ENCODE measurements around the gene VTN.

VTN gene

DNA sequence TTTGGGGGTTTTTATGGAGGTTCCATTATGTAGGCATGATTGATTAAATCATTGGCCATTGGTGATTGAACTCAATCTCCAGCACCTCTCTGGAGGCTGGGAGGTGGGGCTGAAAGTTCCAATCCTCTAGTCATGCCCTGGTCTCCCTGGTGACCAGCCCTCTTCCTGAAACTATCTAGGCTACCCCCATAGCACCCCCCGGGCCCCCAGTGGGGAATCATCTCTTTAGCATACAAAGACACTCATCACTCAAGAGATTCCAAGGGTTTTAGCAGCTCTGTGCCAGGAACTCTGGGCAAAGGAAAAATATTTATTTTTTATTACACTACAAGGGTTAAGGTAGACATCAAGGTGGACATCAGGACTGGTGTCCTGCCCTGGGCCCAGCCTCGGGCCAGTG, 25.3 kb upstream of the VTN start:
- DNase-seq = no peak

DNA sequence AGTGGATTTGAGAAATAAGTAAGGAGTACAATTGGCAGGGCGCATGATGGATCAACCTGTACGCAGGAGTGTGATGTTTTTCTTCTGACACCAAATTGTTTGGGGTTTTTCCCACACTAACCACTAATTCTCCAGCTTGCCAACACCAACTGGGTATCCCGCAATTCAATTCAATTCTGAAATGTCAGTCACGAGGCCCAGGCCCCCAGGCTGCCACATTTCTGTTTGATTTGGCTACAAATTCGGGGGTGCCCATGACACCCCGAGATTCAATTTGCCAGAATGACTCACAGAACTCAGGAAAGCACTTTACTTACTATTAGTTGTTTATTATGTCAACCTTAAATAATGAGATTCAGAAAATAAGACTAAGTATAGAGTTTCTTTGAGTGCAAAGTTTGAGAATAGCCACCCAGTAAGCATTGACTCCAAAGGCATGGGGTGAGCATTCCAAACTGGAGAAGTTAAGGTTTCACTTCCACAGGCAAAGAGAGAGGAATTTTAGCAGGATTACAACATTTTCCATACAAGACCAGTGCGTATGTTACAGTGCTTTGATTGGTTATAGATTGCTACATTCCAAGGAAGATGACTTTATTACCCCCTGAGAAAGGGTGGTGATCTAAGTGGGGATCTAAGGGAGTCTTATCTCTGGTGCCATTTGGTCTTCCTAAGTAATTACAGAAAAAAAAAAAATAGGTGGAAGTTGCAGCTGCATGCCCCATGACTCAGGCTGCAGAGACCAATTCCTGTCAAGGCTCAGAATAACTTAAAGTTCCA, 24.4 kb upstream of the VTN start:
- peak; percentile 32 for DNase-seq

DNA sequence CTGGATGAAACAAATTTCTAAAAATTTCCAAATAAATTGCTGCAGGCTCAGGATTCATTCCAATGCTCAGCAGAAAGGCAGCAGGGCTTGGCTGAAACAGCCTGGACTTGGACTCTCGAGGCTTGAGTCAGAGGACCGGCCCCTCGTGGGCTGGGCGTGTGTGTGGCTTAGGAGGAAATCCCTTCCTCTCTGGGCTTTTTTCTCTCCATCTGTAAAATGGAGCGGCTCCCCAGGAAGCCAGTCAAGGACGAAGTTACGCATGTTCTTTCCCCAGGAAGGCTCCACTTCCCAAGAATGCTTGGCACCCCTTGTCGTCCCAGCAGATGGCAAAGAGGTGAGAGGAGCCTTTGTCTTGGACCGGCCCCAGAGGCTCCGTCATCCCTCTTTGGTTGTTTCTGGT, 22.4 kb upstream of the VTN start:
- DNase-seq = no peak

DNA sequence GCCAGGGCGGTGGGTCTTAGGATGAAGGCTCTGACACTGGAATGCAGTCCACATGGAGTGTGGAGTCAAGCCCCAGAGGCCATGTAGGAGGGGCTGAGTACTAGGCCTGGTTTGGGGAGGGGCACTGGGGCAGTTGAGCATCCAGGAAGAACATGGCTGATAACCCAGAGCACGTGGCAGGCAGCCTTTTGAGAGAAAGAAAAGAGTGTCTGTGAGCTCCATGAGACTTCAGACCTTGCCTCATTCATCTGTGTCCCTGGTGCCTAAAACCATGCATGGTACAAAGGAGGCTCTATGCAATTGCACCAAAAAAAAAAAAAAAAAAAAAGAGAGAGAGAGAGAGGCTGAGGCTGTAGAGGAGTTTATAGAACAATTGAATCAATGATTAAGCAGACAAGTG, 21.3 kb upstream of the VTN start:
- DNase-seq = no peak

DNA sequence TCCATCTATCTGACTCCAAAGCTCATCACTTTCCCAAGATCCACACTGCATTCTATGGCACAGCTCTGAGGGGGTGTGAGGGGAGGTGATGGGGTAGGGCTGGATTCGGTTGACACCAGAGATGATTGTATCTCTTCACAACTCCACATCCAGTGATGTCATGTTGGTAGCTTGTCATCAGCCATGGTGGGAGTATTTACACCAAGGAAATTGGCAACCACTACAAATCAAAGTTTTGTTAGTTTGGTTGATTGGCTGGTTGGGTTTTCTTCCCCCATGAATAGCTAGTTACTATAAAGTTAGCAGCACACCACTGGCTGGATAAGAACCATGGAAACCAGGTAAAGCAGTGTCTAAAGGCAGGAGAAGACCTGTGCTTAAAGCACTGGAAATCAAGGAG, 20.9 kb upstream of the VTN start:
- no peak for DNase-seq

DNA sequence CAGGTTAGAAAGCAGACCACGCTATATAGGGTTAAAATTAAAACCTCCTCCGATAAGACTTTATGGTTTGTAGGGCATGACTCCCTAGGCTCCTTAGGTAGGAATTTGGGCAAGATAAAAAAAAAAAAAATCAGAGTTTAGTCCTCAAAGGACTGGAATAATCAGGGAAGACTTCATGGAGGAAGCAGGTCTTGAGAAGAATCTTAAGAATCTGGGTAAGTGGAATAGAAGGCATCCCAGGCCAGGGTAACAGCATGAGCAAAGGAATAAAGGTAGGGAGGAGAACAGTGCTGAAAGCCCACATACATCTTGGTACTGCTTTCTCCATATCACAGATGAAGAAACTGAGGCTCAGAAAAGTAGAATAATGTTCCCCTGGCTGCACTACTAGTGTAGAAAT, 20.5 kb upstream of the VTN start:
- DNase-seq = no peak

DNA sequence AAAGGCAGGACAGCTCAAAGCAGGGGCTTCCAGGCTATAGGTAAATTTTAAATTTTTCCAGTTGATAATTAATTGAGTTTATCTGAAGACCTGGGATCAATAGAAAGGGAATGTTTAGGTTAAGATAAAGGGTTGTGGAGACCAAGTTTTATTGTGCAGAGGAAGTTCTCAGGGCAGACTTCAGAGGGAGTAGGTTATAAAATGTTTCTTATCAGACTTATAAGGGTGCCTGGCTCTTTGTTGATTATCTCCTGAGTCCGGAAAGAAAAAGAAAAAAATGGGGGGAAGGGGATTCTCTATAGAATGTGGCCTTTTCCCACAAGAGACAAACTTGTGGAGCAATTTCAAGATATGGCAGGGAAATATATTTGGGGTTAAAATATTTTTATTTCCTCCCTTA, 20.0 kb upstream of the VTN start:
- no peak for DNase-seq

DNA sequence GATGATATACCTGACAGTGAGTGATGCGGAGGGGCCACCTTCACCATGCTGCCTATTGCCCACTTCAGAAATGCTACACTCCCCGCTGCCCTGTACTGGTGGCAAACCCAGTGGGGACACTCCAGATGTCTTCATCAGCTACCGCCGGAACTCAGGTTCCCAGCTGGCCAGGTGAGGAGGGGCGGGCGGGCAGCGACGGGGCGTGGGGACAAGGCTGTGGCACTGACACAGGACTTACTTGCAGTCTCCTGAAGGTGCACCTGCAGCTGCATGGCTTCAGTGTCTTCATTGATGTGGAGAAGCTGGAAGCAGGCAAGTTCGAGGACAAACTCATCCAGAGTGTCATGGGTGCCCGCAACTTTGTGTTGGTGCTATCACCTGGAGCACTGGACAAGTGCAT, 18.0 kb upstream of the VTN start:
- DNase-seq = no peak

DNA sequence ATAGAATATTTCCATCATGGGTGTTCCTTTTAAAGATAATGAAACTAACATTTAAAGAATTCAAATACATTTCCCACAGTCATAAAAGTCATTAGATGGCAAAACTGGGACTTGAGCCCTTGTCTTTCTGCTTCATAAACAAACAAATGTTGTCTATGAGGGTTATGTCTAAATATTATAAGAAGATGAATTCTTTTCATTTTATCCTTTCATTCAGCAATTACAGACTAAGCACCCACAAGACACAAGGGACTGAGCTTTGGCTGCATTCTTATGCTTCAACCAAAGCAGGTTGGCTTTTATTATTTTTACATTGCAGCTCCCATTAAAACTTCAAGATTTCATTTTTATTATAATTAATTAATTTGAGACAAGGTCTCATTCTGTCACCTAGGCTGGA, 16.3 kb upstream of the VTN start:
- no peak for DNase-seq

DNA sequence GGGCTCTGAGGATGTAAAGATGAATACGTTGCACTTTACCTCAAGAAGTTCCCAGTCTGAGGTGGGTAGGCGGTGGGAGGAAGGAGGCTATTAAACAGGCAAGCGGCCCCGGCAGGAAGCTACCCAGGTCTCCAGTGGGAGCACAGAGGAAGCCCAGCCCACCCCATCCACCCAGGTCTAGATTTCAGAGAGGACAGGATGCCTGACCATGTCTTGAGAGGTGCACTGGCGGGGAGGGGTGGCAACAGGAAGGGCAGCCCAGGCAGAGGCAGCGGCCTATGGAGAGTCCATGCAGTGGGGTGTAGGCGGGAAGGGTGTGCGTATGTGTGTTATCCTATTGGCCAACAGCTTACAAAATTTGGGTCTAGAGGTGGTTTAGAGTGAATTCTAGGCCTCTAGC, 15.3 kb upstream of the VTN start:
- no peak for DNase-seq

DNA sequence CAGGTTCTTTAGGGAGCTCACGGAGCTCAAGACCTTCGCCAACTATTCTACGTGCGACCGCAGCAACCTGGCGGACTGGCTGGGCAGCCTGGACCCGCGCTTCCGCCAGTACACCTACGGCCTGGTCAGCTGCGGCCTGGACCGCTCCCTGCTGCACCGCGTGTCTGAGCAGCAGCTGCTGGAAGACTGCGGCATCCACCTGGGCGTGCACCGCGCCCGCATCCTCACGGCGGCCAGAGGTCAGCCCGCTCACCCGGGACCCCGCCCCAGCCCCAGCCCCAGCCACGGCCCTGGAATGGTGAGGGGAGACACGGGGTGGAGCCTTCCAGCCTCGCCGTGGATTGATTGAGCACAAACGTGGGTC, 14.9 kb upstream of the VTN start:
- DNase-seq = no peak

DNA sequence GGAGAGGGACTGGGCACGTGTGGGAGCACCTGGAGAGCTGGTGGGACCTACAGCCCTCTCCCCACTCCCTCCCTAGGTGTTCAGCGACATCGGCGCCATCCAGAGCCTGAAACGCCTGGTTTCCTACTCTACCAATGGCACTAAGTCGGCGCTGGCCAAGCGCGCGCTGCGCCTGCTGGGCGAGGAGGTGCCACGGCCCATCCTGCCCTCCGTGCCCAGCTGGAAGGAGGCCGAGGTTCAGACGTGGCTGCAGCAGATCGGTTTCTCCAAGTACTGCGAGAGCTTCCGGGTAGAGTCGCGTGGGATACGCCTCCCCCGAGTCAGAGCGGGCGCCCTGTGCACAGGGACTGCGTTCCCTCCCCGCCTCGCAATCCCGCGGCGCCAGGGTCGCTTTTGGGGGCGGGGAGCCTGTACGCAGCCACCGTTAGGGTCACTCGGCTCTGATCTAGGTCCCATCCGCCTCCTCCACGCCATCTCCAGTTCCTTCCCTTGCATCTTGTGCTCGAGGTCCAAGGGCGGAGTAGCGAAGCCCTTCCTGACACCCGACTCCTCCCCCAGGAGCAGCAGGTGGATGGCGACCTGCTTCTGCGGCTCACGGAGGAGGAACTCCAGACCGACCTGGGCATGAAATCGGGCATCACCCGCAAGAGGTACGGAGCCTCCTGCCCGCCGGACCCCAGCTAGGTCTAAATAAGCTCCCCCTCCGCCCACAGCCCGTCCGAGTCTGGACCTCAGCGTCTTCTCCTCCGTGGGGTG, 14.4 kb upstream of the VTN start:
- DNase-seq = no peak

DNA sequence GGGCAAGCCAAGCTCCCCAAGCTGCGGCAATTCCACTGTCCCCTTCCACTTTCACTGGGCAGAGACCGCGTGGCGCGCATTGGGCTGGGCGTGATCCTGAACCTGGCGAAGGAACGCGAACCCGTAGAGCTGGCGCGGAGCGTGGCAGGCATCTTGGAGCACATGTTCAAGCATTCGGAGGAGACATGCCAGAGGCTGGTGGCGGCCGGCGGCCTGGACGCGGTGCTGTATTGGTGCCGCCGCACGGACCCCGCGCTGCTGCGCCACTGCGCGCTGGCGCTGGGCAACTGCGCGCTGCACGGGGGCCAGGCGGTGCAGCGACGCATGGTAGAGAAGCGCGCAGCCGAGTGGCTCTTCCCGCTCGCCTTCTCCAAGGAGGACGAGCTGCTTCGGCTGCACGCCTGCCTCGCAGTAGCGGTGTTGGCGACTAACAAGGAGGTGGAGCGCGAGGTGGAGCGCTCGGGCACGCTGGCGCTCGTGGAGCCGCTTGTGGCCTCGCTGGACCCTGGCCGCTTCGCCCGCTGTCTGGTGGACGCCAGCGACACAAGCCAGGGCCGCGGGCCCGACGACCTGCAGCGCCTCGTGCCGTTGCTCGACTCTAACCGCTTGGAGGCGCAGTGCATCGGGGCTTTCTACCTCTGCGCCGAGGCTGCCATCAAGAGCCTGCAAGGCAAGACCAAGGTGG, 11.2 kb upstream of the VTN start:
- no peak for DNase-seq

DNA sequence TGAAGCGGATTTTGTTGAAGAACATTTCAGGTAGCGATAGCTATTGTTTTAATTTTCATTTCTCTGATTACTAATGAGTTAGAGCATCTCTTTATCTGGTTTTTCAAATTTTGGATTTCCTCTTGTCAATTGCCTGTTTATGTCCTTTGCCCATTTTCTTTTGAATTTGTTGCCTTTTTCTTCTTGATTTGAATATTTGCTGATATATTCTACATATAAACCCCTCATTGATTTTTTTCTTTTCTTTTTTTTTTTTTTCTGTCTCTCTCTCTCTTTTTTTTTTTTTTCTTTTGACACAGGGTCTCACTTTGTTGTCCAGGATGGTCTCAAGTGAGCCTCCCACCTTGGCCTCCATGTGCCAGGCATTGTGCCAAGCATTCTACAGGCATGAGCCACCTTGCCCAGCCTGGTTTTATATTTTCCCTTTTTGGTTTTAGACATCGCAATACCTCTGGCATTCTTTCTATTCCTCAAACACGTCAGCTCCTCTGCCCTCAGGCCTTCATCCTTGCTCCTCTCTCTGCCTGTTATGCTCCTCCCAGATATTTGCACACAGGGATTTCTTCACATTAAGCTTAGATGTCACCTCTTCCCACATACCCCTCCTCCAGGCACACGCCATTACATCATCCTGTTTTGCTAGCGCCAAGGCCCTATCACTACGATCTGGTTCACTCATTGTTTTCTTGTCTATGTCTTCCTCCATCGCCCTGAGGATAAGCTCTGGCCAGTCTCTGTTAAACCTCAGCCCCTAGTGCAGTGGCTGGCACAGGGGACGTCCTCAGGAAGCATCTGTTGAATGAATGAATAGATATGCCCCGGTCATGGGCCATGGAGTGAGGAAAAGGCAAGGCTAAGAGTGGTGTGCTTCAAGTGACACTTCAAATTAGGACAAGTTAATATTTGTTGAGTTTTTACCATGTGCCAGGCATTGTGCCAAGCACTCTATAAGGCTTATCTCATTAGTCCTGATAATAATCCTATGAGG, 10.0 kb upstream of the VTN start:
- peak; percentile 19 for DNase-seq

DNA sequence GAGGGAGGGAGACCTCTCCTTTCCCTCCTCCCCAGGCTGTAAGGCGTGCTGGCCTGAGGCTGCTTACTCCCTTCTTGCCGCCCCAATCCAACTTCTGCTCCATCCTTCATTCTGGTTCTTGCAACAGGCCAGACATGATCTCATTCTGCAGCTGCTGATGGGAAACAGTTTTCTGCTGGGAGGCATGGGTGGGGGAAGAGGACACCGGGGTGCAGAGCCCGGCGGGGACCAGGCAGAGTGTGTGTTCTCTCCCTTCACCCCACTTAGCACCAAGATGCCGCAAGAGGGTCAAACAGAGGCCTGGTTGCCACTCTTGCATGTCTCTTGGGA, 2.8 kb upstream of the VTN start:
- DNase-seq = no peak

DNA sequence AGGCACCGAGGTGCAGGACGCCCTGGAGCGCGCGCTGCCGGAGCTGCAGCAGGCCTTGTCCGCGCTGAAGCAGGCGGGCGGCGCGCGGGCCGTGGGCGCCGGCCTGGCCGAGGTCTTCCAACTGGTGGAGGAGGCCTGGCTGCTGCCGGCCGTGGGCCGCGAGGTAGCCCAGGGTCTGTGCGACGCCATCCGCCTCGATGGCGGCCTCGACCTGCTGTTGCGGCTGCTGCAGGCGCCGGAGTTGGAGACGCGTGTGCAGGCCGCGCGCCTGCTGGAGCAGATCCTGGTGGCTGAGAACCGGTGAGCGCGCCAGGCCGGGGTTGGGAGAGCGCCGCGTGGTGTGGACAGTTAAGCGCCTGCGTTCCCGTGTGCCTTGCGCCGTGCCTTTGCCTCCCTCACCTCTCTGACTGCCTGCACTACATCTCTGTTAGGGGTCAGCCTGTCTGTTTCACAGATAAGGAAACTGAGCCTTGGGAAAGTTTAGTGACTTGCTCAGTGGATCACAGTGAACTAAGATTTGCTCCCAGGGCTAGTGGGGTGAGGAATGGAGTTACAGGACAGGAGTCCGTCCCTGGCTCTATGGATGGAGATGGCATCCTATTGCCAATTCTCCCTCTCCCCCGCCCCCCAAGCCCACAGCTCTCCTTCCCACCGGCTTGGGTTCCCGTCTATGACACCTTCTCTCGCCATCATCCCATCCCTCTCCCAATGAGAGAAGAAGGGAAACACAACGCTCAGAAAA, 2.3 kb upstream of the VTN start:
- peak; percentile 16 for DNase-seq

DNA sequence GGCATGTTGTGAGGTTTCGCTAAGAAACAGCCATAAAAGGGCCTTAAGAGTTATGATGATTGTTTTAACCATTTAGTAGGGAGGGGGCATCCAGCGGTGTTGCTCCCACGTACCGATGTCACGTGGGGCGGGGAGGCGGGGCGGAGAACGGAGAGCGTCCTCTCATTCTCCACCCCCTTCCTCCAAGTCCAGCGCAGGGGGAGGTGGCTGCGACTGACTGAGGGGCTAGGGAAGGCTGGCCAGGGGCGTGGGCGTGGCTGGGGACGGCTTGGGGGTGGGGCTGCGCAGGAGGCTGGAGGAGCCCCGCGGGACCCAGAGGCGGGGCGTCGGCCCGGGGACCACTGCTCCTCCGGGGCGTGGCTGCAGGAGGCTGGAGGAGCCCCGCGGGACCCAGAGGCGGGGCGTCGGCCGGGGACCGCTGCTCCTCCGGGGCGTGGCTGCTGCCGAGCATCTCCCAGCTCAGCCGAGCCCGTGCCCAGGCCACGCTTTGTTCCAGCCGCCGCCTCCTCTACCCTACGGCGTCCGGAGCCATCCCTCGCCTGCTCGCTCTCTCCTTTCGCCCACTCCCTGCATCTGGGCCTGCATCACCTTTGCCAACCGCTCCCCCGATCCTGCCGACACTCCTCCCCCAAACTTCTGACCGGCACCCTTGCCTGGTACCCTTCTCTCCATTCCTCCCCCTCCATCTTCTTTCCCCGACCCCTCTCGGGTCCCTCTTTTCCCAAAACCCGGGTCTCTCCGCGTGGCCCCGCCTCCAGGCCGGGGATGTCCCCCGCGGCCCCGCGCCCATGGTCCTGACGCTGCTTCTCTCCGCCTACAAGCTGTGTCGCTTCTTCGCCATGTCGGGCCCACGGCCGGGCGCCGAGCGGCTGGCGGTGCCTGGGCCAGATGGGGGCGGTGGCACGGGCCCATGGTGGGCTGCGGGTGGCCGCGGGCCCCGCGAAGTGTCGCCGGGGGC, 1.4 kb upstream of the VTN start, which contains the start of gene SARM1:
TSS of gene SARM1 (plus strand) at position 450 of the 958 bp plus-strand sequence. CDS start at position 789, 339 bp downstream.
- peak; percentile 90 for DNase-seq

DNA sequence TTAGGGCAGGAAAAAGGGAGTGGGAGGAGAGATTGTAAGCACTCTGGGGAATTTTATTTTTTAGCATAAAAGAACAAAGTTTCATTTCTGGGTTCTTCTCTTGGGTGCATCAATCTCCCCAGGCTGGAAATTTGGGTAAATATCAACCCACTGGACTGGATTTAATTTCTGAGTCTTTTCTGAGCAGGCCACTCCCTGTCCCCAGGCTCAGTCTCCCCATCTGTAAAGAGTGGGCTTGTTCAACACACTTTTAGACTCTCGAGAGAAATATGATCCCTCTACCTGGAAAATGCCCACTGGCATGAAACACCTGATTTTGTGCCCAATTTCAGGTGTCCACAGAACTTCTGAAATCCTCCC, 617 bp upstream of the VTN start:
- DNase-seq = no peak

DNA sequence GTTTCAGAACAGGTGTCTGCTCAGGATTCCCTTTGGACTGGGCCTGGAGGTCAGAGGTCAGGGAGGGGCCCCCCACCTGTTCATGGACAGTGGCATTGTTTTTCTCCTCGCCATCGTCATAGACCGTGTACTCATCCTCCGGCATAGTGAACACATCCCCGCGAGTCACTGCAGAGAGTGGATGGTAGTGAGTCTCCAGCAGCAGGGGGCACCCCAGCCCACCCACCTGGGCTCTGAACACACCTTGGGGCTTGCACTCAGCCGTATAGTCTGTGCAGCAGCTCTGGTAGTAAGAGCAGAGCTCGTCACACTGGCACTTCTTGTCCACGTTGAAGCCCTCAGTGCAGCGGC, 448 bp downstream of the VTN start:
- no peak for DNase-seq

DNA sequence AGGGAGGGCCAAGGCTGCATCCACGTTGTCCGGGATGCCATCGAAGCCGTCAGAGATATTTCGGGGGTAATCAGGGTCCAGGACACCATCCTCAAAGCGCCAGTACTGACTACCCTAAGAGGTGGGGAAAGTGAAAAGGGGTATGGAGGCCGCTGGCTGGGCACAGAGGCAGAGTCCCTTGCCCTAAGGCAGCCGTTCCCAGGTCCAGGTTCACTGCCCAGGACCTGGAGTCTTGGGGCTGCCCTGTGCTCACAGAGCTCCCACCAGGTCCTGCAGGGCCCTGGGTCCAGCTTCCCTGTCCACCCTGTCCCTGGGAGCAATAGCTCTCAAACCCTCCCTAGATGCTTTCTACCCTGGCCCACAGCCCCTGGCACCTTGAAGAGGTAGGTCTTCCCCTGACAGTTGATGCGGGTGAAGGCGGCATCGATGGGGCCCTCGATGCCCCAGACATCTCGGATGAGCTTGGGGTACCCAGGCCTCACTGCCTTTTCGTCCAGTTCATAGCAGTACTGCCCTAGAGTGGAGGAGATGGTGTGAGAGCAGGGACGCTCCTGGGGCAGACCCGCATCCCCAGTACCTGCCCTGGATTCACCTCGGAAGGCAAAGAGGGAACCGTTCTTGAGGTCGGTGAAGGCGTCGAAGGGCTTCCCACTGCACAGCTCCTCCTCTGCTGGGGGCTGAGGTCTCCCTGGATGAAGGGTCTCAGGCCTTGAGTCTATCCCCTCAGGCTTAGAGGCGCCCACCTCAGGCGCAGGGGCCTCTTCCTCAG, 1.0 kb downstream of the VTN start:
- DNase-seq = no peak
